GM19438 (cell line): ENCODE data around the gene SLMAP.

Source experiments
- ATAC-seq: cut with Tn5 transposase; IDR thresholded peaks from one replicate; pipeline ENCODE4 v1.9.1; 2021; ENCODE audit warnings: low read depth; ENCODE audit not compliant: unreplicated experiment

SLMAP gene

DNA sequence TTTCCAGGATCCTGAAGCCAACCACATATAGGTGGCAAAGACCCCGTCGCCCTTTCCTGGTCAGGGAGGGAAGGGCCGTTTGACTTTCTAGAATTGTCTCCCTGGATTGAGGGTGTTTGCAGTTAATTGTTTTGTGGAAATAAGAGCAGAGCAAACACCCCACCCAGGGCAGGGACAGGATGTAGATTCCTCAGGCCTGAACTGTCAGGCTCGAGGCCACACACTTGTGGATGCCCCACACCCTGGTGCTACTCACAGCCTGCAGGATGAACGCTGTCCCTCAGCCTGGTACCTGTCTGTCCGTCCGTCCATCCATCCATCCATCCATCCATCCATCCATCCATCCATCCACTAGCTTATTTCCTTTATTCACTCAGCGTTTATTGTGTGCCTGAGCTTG, 222.2 kb downstream of the SLMAP start:
- no peak for ATAC-seq
